MM.1S (cell line): ENCODE data around the gene RCC2.
"Not testable (repeated sequence)": the region's sequence is repeated elsewhere in the genome, so short reads cannot be mapped to it uniquely, and the experiment has no call there.

Experiments
- DNase-seq: peaks from one replicate; pipeline ENCODE4 v3.0.0-alpha.2; 2015
- H2AFZ ChIP-seq: fragments of 300-600 bp; sonication (generic); 2 replicates; pipeline ENCODE4 v1.6.0; 2016; ENCODE audit warnings: antibody characterized with exemption, low read length
- H3F3A ChIP-seq: fragments of 300-600 bp; sonication (generic); 2 replicates; pipeline ENCODE4 v1.6.1; 2016; ENCODE audit warnings: mild to moderate bottlenecking, antibody characterized with exemption, low read length, moderate library complexity, mixed read lengths; ENCODE audit not compliant: insufficient read depth
- H3K27ac ChIP-seq: fragments of 300-600 bp; sonication (generic); 2 replicates; pipeline ENCODE4 v1.5.1; 2016; ENCODE audit warnings: mild to moderate bottlenecking, low read length
- H3K27me3 ChIP-seq: fragments of 300-600 bp; sonication (generic); replicated peaks from 2 replicates; pipeline ENCODE4 v1.6.0; 2016; ENCODE audit warnings: low read length; ENCODE audit not compliant: insufficient read depth
- H3K36me3 ChIP-seq: fragments of 300-600 bp; sonication (generic); replicated peaks from 2 replicates; pipeline ENCODE4 v1.6.1; 2016; ENCODE audit warnings: mild to moderate bottlenecking, low read length, mixed read lengths; ENCODE audit not compliant: insufficient read depth
- H3K4me1 ChIP-seq: fragments of 300-600 bp; sonication (generic); 2 replicates; pipeline ENCODE4 v1.6.1; 2016; ENCODE audit warnings: low read length, mixed read lengths
- H3K4me2 ChIP-seq: fragments of 300-600 bp; sonication (generic); 2 replicates; pipeline ENCODE4 v1.6.0; 2016; ENCODE audit warnings: low read depth, low read length
- H3K4me3 ChIP-seq: fragments of 300-600 bp; sonication (generic); 2 replicates; pipeline ENCODE4 v1.5.1; 2016; ENCODE audit warnings: low read length, mixed read lengths
- H3K79me2 ChIP-seq: fragments of 300-600 bp; sonication (generic); 2 replicates; pipeline ENCODE4 v1.6.1; 2016; ENCODE audit warnings: mixed run types, low read length, mixed read lengths
- H3K9ac ChIP-seq: fragments of 300-600 bp; sonication (generic); 2 replicates; pipeline ENCODE4 v1.6.1; 2016; ENCODE audit warnings: low read length, mixed read lengths
- H3K9me2 ChIP-seq: fragments of 300-600 bp; sonication (generic); replicated peaks from 2 replicates; pipeline ENCODE4 v1.6.1; 2016; ENCODE audit warnings: mild to moderate bottlenecking, low read length, mixed read lengths; ENCODE audit not compliant: insufficient read depth
- H3K9me3 ChIP-seq: fragments of 300-600 bp; sonication (generic); replicated peaks from 2 replicates; pipeline ENCODE4 v1.6.1; 2016; ENCODE audit warnings: mild to moderate bottlenecking, low read length, mixed read lengths; ENCODE audit not compliant: insufficient read depth
- H4K20me1 ChIP-seq: fragments of 300-600 bp; sonication (generic); 2 replicates; pipeline ENCODE4 v1.6.1; 2016; ENCODE audit warnings: mild to moderate bottlenecking, low read length, moderate library complexity, mixed read lengths; ENCODE audit not compliant: insufficient read depth
- EZH2 ChIP-seq: fragments of 300-600 bp; sonication (generic); optimal IDR thresholded peaks from 2 replicates; pipeline ENCODE3; 2017; ENCODE audit warnings: low read depth, mild to moderate bottlenecking, antibody characterized with exemption, low read length, mixed read lengths
- EZH2phosphoT487 ChIP-seq: fragments of 300-600 bp; sonication (generic); IDR thresholded peaks from 2 replicates; pipeline ENCODE4 v1.6.1; 2018; ENCODE audit warnings: antibody characterized with exemption, low read length
- TF ChIP-seq, protein P1 (sequence below): fragments of 300-600 bp; sonication (generic); IDR thresholded peaks from 2 replicates; pipeline ENCODE4 v1.5.1; 2016; ENCODE audit warnings: antibody characterized with exemption, low read length, mixed read lengths

RCC2 gene

DNA sequence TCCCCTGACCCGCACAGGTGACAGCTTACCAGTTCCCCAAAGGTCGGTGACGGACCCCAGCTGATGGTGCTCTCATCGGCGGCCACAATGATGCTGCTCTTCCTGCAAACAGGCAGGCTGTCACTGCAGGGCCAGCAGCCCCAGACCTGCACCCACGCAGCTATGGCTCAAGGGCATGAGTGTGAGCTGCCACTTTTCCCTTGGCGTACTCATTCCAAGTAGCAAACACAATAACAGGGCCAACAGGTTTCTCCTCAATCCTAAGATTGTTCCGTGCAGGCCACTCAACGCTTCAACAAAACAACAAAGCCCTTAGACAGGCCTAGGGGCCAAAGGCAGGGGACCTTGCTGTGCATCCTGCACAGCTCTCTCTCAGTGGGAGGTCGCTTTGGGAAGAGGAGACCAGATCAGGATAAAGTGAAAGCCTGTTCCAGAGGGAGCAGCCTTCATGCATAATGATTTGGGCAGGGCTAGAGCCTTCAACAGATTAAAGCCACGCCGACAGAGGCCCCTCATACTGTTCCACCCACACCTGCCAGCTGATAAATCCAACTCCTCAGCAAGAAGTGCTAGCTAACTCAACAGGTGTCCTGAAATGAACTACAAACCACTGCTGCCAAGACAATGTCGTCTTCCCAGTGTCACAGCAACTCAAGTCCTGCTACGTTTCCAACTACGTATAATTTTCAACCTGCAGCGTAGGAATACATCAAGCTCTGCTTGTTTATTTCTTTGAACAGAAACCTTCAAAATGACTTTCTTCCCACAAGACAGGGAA, 27.2 kb downstream of the RCC2 start:
- no peak for TF ChIP-seq EZH2phosphoT487
- TF ChIP-seq, protein P1, sequence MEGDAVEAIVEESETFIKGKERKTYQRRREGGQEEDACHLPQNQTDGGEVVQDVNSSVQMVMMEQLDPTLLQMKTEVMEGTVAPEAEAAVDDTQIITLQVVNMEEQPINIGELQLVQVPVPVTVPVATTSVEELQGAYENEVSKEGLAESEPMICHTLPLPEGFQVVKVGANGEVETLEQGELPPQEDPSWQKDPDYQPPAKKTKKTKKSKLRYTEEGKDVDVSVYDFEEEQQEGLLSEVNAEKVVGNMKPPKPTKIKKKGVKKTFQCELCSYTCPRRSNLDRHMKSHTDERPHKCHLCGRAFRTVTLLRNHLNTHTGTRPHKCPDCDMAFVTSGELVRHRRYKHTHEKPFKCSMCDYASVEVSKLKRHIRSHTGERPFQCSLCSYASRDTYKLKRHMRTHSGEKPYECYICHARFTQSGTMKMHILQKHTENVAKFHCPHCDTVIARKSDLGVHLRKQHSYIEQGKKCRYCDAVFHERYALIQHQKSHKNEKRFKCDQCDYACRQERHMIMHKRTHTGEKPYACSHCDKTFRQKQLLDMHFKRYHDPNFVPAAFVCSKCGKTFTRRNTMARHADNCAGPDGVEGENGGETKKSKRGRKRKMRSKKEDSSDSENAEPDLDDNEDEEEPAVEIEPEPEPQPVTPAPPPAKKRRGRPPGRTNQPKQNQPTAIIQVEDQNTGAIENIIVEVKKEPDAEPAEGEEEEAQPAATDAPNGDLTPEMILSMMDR: no peak
- no peak for TF ChIP-seq EZH2
- no peak overlapping the region for H3K27ac ChIP-seq
- no peaks in the 10 kb centered on the region for H3F3A ChIP-seq
- no peak overlapping the region for H3K9ac ChIP-seq
- no peaks in the 10 kb centered on the region for H4K20me1 ChIP-seq
- no peak overlapping the region for H3K4me2 ChIP-seq
- no peaks in the 10 kb centered on the region for H3K9me3 ChIP-seq
- H2AFZ ChIP-seq: no peak overlapping the region
- H3K9me2 ChIP-seq: no peaks in the 10 kb centered on the region
- no peak for DNase-seq
- H3K4me1 ChIP-seq: no peaks in the 10 kb centered on the region
- H3K27me3 ChIP-seq: no peaks in the 10 kb centered on the region
- H3K36me3 ChIP-seq: peaks cover 25% of the 10 kb centered on the region
- no peak overlapping the region for H3K4me3 ChIP-seq
- peaks cover 11% of the 10 kb centered on the region; the same call in 1 of the 2 replicates for H3K79me2 ChIP-seq

DNA sequence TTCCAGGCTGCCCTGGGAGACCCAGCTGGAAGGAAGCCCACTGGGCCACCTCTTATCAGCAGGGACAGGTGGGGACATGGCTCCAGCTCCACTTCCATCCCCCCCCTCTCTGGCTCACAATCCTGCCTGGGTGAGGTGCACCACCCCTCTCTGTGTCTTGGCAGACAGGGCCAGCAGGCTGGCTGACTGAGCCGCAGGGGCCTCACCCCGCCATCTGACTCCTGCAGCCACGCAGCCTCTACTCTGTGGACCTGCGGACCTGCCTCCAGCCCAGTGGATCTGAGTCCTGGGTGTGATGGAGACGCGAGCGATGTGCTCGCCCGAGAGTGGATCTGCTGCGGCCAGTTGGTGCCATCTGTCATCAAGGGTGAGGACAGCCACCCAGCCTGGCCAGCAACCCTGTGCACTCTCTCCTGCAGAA, 30.1 kb downstream of the RCC2 start:
- Histone ChIP-seq H3K27ac (no peak overlapping the region), H3K27me3 (no peaks in the 10 kb centered on the region), H3K4me3 (no peak overlapping the region), H2AFZ (no peak overlapping the region), H3K9me2 (no peaks in the 10 kb centered on the region), H3K4me2 (no peak overlapping the region), H3K4me1 (no peaks in the 10 kb centered on the region), H4K20me1 (no peaks in the 10 kb centered on the region), H3K9ac (no peak overlapping the region), H3K79me2 (no peaks in the 10 kb centered on the region), H3K36me3 (peaks cover 18% of the 10 kb centered on the region), H3K9me3 (no peaks in the 10 kb centered on the region), H3F3A (0 out of 2 replicates have a peak, but pooled peaks cover 5% of the 10 kb centered on the region)
- DNase-seq: no peak
- TF ChIP-seq EZH2: no peak
- TF ChIP-seq EZH2phosphoT487: no peak

DNA sequence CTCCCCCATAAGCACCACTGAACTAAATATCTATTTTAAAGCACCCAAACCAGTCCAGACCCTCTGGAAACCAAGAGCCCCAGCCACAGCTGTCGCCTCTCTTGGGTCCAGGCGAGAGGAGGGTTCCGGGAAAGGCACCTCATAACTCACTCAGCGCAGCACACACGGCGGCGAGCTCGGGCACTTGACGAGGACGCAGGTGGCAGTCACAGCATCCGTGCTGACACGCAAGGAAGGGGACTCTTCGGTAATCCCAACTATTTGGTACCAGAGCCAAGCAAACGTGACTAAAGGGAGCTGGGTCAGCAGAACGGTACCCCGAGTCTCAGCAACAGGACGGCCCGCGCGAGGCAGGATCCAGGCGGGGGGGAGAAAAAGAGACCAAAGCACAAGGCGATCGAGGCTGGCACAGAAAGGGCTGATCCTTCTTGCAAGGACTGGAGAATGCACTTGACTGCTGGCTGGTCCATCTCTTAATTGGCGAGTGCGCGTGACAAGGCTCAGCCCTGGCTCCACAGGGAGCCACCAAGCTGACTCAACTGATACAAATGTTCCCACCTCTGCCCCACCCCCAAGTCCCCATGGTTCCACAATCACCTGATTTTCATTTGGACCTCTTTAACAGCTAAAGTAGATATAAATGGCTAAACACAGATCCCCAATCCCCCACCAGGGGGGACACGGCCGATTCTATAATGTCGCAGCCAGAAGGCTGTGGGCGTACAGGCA, 31.5 kb downstream of the RCC2 start:
- not testable (repeated sequence) for H3K27me3 ChIP-seq, H3K4me3 ChIP-seq, DNase-seq, H3K79me2 ChIP-seq, H2AFZ ChIP-seq, H4K20me1 ChIP-seq, H3K9me2 ChIP-seq, H3K9ac ChIP-seq, H3K4me1 ChIP-seq, H3K27ac ChIP-seq, H3K4me2 ChIP-seq, H3K9me3 ChIP-seq, H3K36me3 ChIP-seq, H3F3A ChIP-seq

DNA sequence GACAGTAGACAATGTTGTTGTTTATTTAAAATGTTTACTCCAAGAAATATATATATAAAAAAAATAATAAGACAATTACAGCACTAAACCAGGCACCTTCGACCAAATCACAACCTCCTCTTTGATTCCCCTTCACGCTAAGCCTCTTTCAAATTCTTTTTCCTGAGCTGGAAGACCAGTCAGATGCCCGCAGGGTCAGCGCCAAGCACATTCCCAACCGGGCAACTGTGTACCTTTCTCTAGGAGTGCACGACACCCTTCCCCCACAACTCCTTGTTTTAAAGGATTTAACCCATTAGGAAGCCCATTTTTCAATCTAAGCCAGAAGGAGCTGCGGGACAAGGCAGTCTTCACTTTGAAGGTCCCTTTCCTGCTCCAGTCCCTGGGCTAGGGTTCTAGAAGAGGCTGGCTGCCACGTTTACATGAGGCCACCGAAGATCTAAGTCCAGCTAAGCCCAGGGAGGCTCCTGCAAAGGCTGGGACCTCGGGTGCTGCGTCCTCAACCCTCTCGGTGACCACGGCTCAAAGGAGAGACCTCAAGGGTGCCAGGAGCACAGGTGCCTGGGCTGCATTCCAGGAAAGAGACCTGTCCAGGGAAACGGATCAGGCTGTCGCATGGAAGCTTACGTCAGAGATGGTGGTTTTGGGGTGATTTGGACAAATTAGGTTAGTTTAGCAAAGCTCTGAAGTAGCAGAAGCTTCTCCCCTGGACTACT, 32.6 kb downstream of the RCC2 start:
- not testable (repeated sequence) for H3K9me3 ChIP-seq, H3K4me2 ChIP-seq, DNase-seq, H3K79me2 ChIP-seq, H3K27ac ChIP-seq, H3K4me1 ChIP-seq, H3K36me3 ChIP-seq, H4K20me1 ChIP-seq, H3K27me3 ChIP-seq, H3K9me2 ChIP-seq, H3K4me3 ChIP-seq, H3K9ac ChIP-seq, H3F3A ChIP-seq, H2AFZ ChIP-seq
